K562 (cell line): Measurements from ENCODE around the gene BLTP3B. TPM values are rescaled to one million over a fixed set of nuclear protein-coding genes. Genes with fewer than 3 reads are reported as not detected.

ENCODE experiments used
- ATAC-seq: fragments of 200-7000 bp; cut with Tn5 transposase; 3 replicates; pipeline ENCODE4 v1.9.1; 2020; ENCODE audit warnings: moderate library complexity
- BruUV-seq: library from RNA; stranded (reverse); fragments of 400-500 nt; replicated peaks from 2 replicates; lab custom pipeline; 2021; lab: Mats Ljungman, UMichigan
- CTCF ChIA-PET: fragments of 300-600 bp; formaldehyde crosslinking; extraction: SDS; loops from one replicate; lab custom pipeline; 2021; ENCODE audit warnings: low intra/inter-chr PET ratio; lab: Yijun Ruan, JAX
- POLR2A ChIA-PET: fragments of 300-600, 350-650 bp; sonication (Branson Sonifier 250); formaldehyde crosslinking; extraction: SDS; loops from one replicate; lab custom pipeline; 2021; ENCODE audit warnings: antibody characterized with exemption, inconsistent platforms; lab: Yijun Ruan, JAX
- DNase-seq, 4 experiments: peaks; one replicate each; pipeline versions ENCODE4 v3.0.0 to v3.0.0-alpha.2; 2011 to 2018; ENCODE audit warnings: low spot score in 3 of 4, mixed read lengths in 3 of 4; ENCODE audit errors: extremely low read depth in 1 of 4
- FAIRE-seq: peaks from 2 replicates; lab custom pipeline; 2011; peaks lifted over from hg19 to GRCh38; lab: Jason Lieb, UNC
- H2AFZ ChIP-seq: 2 replicates; pipeline ENCODE4 v1.6.0; 2011; ENCODE audit warnings: low read depth, low read length, control low read depth, inconsistent platforms
- H3K27ac ChIP-seq: fragments of 200-600 bp; 3 replicates; pipeline ENCODE4 v1.8.0; 2011; ENCODE audit warnings: low read depth, mild to moderate bottlenecking, control low read depth, inconsistent platforms, low read length, moderate library complexity, mixed read lengths; ENCODE audit errors: extremely low read depth
- H3K27me3 ChIP-seq, 2 experiments: fragments of 300-600 bp in 1 of 2; 2 replicates in 1 of 2; 3 replicates in 1 of 2; pipeline versions ENCODE4 v1.6.0 to v1.8.0; 2011; ENCODE audit warnings: inconsistent platforms in 2 of 2, low read length in 2 of 2, mild to moderate bottlenecking in 1 of 2, mixed read lengths in 1 of 2, moderate library complexity in 1 of 2; ENCODE audit not compliant: control insufficient read depth in 2 of 2, insufficient read depth in 2 of 2
- H3K36me3 ChIP-seq: fragments of 300-600 bp; 3 replicates; pipeline ENCODE4 v1.8.0; 2011; ENCODE audit warnings: mild to moderate bottlenecking, low read length, inconsistent platforms; ENCODE audit not compliant: control insufficient read depth, insufficient read depth
- H3K4me1 ChIP-seq, 2 experiments: fragments of 200-600 bp in 1 of 2; replicated peaks in 1 of 2; 2 replicates in 1 of 2; 3 replicates in 1 of 2; pipeline versions ENCODE4 v1.5.1 to v1.8.0; 2011; ENCODE audit warnings: inconsistent platforms in 2 of 2, low read length in 2 of 2, mild to moderate bottlenecking in 1 of 2, mixed read lengths in 1 of 2, moderate library complexity in 1 of 2; ENCODE audit not compliant: control insufficient read depth in 2 of 2, insufficient read depth in 2 of 2
- H3K4me2 ChIP-seq: 2 replicates; pipeline ENCODE4 v1.6.1; 2011; ENCODE audit warnings: low read length, control low read depth, inconsistent platforms, mixed read lengths; ENCODE audit not compliant: insufficient read depth
- H3K4me3 ChIP-seq: fragments of 200-600 bp; sonication (generic), shearing (Covaris generic); 2 replicates; pipeline ENCODE4 v1.5.1; 2016; ENCODE audit warnings: control low read depth, inconsistent platforms
- H3K79me2 ChIP-seq: fragments of 200-600 bp; 3 replicates; pipeline ENCODE4 v1.8.0; 2011; ENCODE audit warnings: low read length, inconsistent platforms; ENCODE audit not compliant: control insufficient read depth, insufficient read depth
- H3K9ac ChIP-seq, 2 experiments: 2 replicates each; pipeline versions ENCODE4 v1.6.0 to v1.6.1; 2011; ENCODE audit warnings: low read depth in 2 of 2, low read length in 2 of 2, control low read depth in 1 of 2, inconsistent platforms in 1 of 2, mild to moderate bottlenecking in 1 of 2, mixed read lengths in 1 of 2; ENCODE audit not compliant: insufficient read depth in 1 of 2
- H3K9me1 ChIP-seq: one replicate; pipeline ENCODE4 v1.6.0; 2011; ENCODE audit warnings: inconsistent platforms, mild to moderate bottlenecking, low read length, moderate library complexity; ENCODE audit not compliant: control insufficient read depth, insufficient read depth
- H3K9me3 ChIP-seq: replicated peaks from 2 replicates; pipeline ENCODE4 v1.5.1; 2011; ENCODE audit warnings: low read depth, low read length, inconsistent platforms; ENCODE audit not compliant: control insufficient read depth, insufficient read depth
- H4K20me1 ChIP-seq: replicated peaks from 2 replicates; pipeline ENCODE4 v1.6.1; 2011; ENCODE audit warnings: low read length, inconsistent platforms, mixed read lengths; ENCODE audit not compliant: control insufficient read depth, insufficient read depth
- CHAMP1 ChIP-seq: fragments of 450-650 bp; IDR thresholded peaks from 2 replicates; pipeline ENCODE4 v1.6.1; 2016; ENCODE audit warnings: mild to moderate bottlenecking
- ESRRB ChIP-seq: fragments of 250-450 bp; sonication (Bioruptor Pico); IDR thresholded peaks from 2 replicates; pipeline ENCODE4 v1.5.0; 2020; ENCODE audit warnings: mild to moderate bottlenecking, moderate library complexity, borderline replicate concordance
- ETV6 ChIP-seq, 3 experiments: fragments of 150-350 bp in 1 of 3; sonication (generic) in 1 of 3; formaldehyde crosslinking in 1 of 3; IDR thresholded peaks; 2 replicates each; pipeline versions ENCODE4 v1.6.1 to v1.8.0; 2014 to 2022; ENCODE audit warnings: borderline replicate concordance in 2 of 3, low read depth in 2 of 3, antibody characterized with exemption in 1 of 3, low read length in 1 of 3, mild to moderate bottlenecking in 1 of 3, missing genetic modification reagents in 1 of 3
- HDAC3 ChIP-seq: fragments of 450-650 bp; IDR thresholded peaks from 2 replicates; pipeline ENCODE4 v1.6.1; 2018; ENCODE audit warnings: borderline replicate concordance, mild to moderate bottlenecking, moderate library complexity; ENCODE audit not compliant: partially characterized antibody
- HEY1 ChIP-seq: fragments of 250-450 bp; sonication (Bioruptor Pico); IDR thresholded peaks from 2 replicates; pipeline ENCODE4 v1.5.0; 2020; ENCODE audit warnings: mild to moderate bottlenecking, moderate library complexity, borderline replicate concordance
- MAFK ChIP-seq: IDR thresholded peaks from 2 replicates; pipeline ENCODE4 v1.6.1; 2011; ENCODE audit warnings: low read length, improper control_type of control experiment
- PTBP1 ChIP-seq: fragments of 200-400 bp; formaldehyde crosslinking; IDR thresholded peaks from 2 replicates; pipeline ENCODE4 v1.6.1; 2017; ENCODE audit warnings: low read depth, low read length
- SMAD1 ChIP-seq: fragments of 150-350 bp; IDR thresholded peaks from 2 replicates; pipeline ENCODE4 v1.6.1; 2014; ENCODE audit warnings: low read length, low read depth; ENCODE audit not compliant: partially characterized antibody
- TEAD1 ChIP-seq, 2 experiments: fragments of 450-650 bp in 1 of 2; sonication (generic) in 1 of 2; formaldehyde crosslinking; IDR thresholded peaks; 2 replicates each; pipeline versions ENCODE4 v1.4.0 to v1.8.0; 2020 to 2022; ENCODE audit warnings: mild to moderate bottlenecking in 2 of 2, missing genetic modification reagents in 1 of 2
- WGBS: fragments of 100-300 bp; shearing (Covaris generic); methylation state at CpG from one replicate; pipeline ENCODE4 v1.1.6; 2016; ENCODE audit warnings: low coverage, mixed read lengths; ENCODE audit not compliant: insufficient coverage; ENCODE audit errors: missing lambda C conversion rate; 5-methylcytosine and 5-hydroxymethylcytosine counted together
- in situ Hi-C: fragments of 300-500 bp; cut with MboI; formaldehyde crosslinking; loops from 4 replicates; pipeline ENCODE4 v1.15.0; 2018; ENCODE audit warnings: inconsistent platforms, mixed read lengths
- intact Hi-C: fragments of 100-400 bp; cut with micrococcal nuclease; formaldehyde crosslinking; loops from 2 replicates; pipeline ENCODE4 v1.14.2; 2022
- polyA plus RNA-seq, 8 experiments: library from polyadenylated mRNA; depleted of rRNA in 4 of 8; stranded (reverse) in 5 of 8; unstranded in 3 of 8; fragments of >200 nt; fragmentation: Nextera tagmentation in 2 of 8; fragmentation: Illumina TruSeq in 1 of 8; extraction: Ambion mirVana in 2 of 8; extraction: Trizol in 1 of 8; gene quantifications; 2 replicates each; pipeline versions ENCODE4 v1.2.1 to v1.2.3, GENCODE V29; 2011 to 2014; ENCODE audit warnings: inconsistent platforms in 1 of 8, missing spikeins in 1 of 8
- total RNA-seq, 7 experiments: library from RNA; depleted of rRNA in 6 of 7; stranded (reverse); fragments of >200 nt in 6 of 7; fragmentation: Illumina TruSeq in 2 of 7; extraction: Trizol in 2 of 7; gene quantifications; 2 replicates each; pipeline versions ENCODE4 v1.2.1 to v1.2.3, GENCODE V29; 2011 to 2021; ENCODE audit warnings: low replicate concordance in 1 of 7
- TF ChIP-seq, protein P1 (sequence below): fragments of 450-650 bp; IDR thresholded peaks from 2 replicates; pipeline ENCODE4 v1.6.1; 2017; ENCODE audit warnings: antibody characterized with exemption, mild to moderate bottlenecking
- TF ChIP-seq, protein P2 (sequence below): sonication (generic); formaldehyde crosslinking; IDR thresholded peaks from 2 replicates; pipeline ENCODE4 v1.5.0; 2020; ENCODE audit warnings: missing genetic modification reagents

BLTP3B gene
- total and polyA plus RNA-seq, 9 of the 15 experiments (the other 6 are each of a cell fraction or from before 2014, with no cell fraction given) = 3.9 to 27.4 (median 19.7) TPM

DNA sequence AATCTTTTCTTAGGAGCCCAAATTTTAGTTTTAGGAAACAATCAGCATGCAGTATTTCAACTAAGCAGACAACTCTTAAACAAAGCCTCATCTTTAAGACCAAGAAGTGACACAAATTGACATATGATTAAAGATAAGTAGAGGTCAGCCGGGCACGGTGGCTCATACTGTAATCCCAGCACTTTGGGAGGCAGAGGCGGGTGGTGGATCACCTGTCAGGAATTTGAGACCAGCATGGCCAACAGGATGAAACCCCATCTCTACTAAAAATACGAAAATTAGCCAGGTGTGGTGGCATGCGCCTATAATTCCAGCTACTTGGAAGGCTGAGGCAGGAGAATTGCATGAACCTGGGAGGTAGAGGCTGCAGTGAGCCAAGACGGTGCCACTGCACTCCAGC lies 35.8 kb downstream of the BLTP3B start (continued):
- TF ChIP-seq, protein P1, sequence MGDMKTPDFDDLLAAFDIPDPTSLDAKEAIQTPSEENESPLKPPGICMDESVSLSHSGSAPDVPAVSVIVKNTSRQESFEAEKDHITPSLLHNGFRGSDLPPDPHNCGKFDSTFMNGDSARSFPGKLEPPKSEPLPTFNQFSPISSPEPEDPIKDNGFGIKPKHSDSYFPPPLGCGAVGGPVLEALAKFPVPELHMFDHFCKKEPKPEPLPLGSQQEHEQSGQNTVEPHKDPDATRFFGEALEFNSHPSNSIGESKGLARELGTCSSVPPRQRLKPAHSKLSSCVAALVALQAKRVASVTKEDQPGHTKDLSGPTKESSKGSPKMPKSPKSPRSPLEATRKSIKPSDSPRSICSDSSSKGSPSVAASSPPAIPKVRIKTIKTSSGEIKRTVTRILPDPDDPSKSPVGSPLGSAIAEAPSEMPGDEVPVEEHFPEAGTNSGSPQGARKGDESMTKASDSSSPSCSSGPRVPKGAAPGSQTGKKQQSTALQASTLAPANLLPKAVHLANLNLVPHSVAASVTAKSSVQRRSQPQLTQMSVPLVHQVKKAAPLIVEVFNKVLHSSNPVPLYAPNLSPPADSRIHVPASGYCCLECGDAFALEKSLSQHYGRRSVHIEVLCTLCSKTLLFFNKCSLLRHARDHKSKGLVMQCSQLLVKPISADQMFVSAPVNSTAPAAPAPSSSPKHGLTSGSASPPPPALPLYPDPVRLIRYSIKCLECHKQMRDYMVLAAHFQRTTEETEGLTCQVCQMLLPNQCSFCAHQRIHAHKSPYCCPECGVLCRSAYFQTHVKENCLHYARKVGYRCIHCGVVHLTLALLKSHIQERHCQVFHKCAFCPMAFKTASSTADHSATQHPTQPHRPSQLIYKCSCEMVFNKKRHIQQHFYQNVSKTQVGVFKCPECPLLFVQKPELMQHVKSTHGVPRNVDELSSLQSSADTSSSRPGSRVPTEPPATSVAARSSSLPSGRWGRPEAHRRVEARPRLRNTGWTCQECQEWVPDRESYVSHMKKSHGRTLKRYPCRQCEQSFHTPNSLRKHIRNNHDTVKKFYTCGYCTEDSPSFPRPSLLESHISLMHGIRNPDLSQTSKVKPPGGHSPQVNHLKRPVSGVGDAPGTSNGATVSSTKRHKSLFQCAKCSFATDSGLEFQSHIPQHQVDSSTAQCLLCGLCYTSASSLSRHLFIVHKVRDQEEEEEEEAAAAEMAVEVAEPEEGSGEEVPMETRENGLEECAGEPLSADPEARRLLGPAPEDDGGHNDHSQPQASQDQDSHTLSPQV = no peak
- TF ChIP-seq, protein P2, sequence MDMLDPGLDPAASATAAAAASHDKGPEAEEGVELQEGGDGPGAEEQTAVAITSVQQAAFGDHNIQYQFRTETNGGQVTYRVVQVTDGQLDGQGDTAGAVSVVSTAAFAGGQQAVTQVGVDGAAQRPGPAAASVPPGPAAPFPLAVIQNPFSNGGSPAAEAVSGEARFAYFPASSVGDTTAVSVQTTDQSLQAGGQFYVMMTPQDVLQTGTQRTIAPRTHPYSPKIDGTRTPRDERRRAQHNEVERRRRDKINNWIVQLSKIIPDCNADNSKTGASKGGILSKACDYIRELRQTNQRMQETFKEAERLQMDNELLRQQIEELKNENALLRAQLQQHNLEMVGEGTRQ (CRISPR knock-in tag) = no peak
- TF ChIP-seq ETV6 (IDR thresholded peaks at IDR 0.05; ENCODE audit: borderline replicate concordance in 1 of 2, low read depth in 2 of 2, low read length in 1 of 2) (no peak), ETV6 (CRISPR knock-in tag; IDR thresholded peaks at IDR 0.05; ENCODE audit: borderline replicate concordance) (no peak), MAFK (no peak)

DNA sequence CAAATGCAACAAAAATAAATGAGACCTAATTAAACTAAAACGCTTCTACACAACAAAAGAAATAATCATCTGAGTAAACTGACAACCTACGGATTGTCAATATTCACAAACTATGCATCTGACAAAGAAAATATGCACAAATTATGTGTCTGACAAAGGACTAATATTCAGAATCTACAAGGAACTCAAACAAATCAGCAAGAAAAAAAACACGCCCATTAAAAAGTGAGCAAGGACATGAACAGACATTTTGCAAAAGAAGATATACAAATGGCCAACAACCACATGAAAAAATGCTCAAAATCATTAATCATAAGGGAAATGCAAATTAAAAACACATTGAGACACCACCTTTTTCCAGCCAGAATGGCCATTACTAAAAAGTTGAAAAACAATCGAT lies 37.0 kb downstream of the BLTP3B start:
- H3K27ac ChIP-seq = no peak overlapping the region
- H3K4me2 ChIP-seq = no peak overlapping the region
- H3K4me1 ChIP-seq = no peaks in the 10 kb centered on the region
- in situ Hi-C loops = no loop called here
- no peak overlapping the region for H3K9ac ChIP-seq
- H4K20me1 ChIP-seq = no peaks in the 10 kb centered on the region
- H3K9me3 ChIP-seq = no peaks in the 10 kb centered on the region
- peaks cover 11% of the 10 kb centered on the region; the same call in 1 of the 3 replicates for H3K36me3 ChIP-seq
- 74% methylated on average over 4 of the region's 4 CpGs for WGBS
- BruUV-seq = no TSS peak
- POLR2A ChIA-PET = no interaction called here
- H3K4me3 ChIP-seq = no peak overlapping the region
- no peak for TF ChIP-seq CHAMP1
- no peak for TF ChIP-seq SMAD1
- TF ChIP-seq ESRRB = no peak
- TF ChIP-seq HEY1 (CRISPR knock-in tag) = no peak
- no peak for TF ChIP-seq TEAD1 (CRISPR knock-in tag; IDR thresholded peaks at IDR 0.05)
- TF ChIP-seq PTBP1 = no peak
- no peak for TF ChIP-seq HDAC3
- DNase-seq = no peak
- H3K9me1 ChIP-seq = no peaks in the 10 kb centered on the region
- H3K27me3 ChIP-seq = no peaks in the 10 kb centered on the region
- no peak overlapping the region for H2AFZ ChIP-seq
- no peak for FAIRE-seq
- no peak for ATAC-seq
- H3K79me2 ChIP-seq = no peaks in the 10 kb centered on the region
- intact Hi-C loops = no loop called here
- CTCF ChIA-PET = no interaction called here
